Measurements from ENCODE around the gene TYMP. TPM values are rescaled to one million over a fixed set of nuclear protein-coding genes. Genes with fewer than 3 reads are reported as not detected.
A peak's percentile ranks its signal among the peaks of the same experiment; 100 is the strongest.

Gene TYMP
- total RNA-seq, 2 donors from 2014 or later = 164 to 234 TPM

DNA sequence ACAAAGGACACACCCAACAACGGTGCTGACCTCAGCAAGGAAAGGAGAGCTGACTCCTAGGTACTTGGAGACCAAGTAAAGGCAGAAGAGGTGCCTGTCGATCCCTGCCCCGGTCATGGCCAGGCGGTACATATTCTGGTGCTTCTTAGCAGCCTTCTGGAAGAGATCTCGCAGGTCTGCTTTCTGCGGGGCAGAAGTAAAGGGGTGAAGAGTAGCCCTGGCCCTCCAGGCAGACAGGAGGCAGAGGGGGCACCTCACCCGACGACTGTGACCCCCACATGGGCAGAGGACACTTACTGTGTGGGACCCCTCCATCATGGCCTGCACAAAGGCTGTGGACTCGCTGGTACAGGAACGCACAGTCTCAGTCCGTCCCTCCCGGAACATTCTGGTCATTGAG is 41.0 kb upstream of the TYMP start:
- Mint-ChIP-seq H3K36me3 (no peaks in the 10 kb centered on the region), H3K4me1 (ENCODE audit: low read depth in 2 of 2) (peaks cover 0 to 3% of the 10 kb centered on the region in 2 donors), H3K4me3 (no peak overlapping the region), H3K27me3 (no peaks in the 10 kb centered on the region), H3K9me3 (no peaks in the 10 kb centered on the region), H3K27ac (no peak overlapping the region)
- DNase-seq (ENCODE audit: low spot score) (no peak), ATAC-seq (no peak)

- Mint-ChIP-seq H3K27me3 (no peaks in the 10 kb centered on the region), H3K4me1 (ENCODE audit: low read depth in 2 of 2) (no peaks in the 10 kb centered on the region), H3K27ac (no peak overlapping the region), H3K9me3 (no peaks in the 10 kb centered on the region), H3K36me3 (no peaks in the 10 kb centered on the region), H3K4me3 (no peak overlapping the region)
- no peak for DNase-seq (ENCODE audit: low spot score)
- no peak for ATAC-seq
Observed at GRCh38 chr22:50569896-50570535, 40.2 kb upstream of the TYMP start.

DNA sequence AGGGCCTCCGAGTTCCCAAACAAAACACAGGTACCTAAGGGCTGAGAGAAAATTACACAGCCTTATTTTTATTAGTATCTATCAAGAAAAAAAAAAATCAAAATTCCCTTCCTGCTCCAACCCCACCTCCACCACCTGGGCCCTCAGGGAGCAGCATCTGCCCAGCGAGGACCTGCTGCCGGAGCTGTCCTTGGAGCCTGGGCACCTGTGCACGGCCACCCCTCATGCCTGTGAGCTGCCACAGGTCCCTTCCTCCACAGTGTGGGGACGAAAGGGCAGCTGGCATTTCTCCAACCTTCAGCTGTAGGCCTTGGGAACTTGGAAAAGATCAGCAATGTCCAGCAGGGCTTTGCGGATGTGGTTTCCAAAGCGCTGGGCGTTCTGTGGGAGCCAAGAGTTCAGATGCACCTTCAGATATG is 39.2 kb upstream of the TYMP start:
- Mint-ChIP-seq H3K36me3 (no peaks in the 10 kb centered on the region), H3K27me3 (no peaks in the 10 kb centered on the region), H3K9me3 (no peaks in the 10 kb centered on the region), H3K4me1 (ENCODE audit: low read depth in 2 of 2) (no peaks in the 10 kb centered on the region), H3K27ac (no peak overlapping the region), H3K4me3 (no peak overlapping the region)
- ATAC-seq (no peak), DNase-seq (ENCODE audit: low spot score) (no peak)

- H3K36me3 Mint-ChIP-seq = no peaks in the 10 kb centered on the region
- ATAC-seq = no peak
- no peak for DNase-seq (ENCODE audit: low spot score)
- H3K27me3 Mint-ChIP-seq = no peaks in the 10 kb centered on the region
- H3K4me1 Mint-ChIP-seq (ENCODE audit: low read depth in 2 of 2) = peaks cover 0 to 3% of the 10 kb centered on the region in 2 donors
- H3K9me3 Mint-ChIP-seq = no peaks in the 10 kb centered on the region
- H3K27ac Mint-ChIP-seq = no peak overlapping the region
- no peak overlapping the region for H3K4me3 Mint-ChIP-seq
Observed at GRCh38 chr22:50568626-50569025, 38.8 kb upstream of the TYMP start.

DNA sequence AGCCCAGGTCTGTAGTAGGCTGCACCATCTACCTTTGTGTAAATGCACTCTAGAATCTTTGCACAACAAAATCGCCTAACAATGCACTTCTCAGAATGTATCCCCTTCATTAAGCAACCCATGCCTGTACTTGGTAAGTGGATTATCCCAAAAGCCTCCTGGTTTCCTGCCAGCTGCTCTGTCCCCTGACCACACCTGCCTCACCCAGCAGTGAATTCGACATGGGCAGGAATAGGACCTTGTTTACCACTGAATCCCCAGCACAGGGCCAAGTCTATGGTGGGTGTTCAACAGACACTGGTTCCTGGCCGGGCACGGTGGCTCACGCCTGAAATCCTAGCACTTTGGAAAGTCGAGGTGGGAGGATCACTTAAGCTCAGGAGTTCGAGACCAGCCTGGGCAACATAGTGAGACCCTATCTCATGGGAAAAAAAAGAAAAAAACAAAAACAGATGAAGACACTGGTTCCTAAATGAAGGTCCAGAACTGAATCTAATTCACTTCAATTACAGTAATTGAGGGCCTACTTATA is 38.0 kb upstream of the TYMP start:
- no peak overlapping the region for H3K4me3 Mint-ChIP-seq
- H3K27ac Mint-ChIP-seq = no peak overlapping the region
- no peak for DNase-seq (ENCODE audit: low spot score)
- H3K36me3 Mint-ChIP-seq = no peaks in the 10 kb centered on the region
- no peaks in the 10 kb centered on the region for H3K27me3 Mint-ChIP-seq
- H3K9me3 Mint-ChIP-seq = no peaks in the 10 kb centered on the region
- ATAC-seq = no peak
- H3K4me1 Mint-ChIP-seq (ENCODE audit: low read depth in 2 of 2) = peaks cover 8 to 11% of the 10 kb centered on the region in 2 donors

- H3K9me3 Mint-ChIP-seq = no peaks in the 10 kb centered on the region
- H3K36me3 Mint-ChIP-seq = no peaks in the 10 kb centered on the region
- DNase-seq (ENCODE audit: low spot score) (no peak), ATAC-seq (no peak)
- H3K27me3 Mint-ChIP-seq = no peaks in the 10 kb centered on the region
- H3K4me3 Mint-ChIP-seq = no peak overlapping the region
- peaks cover 23 to 28% of the 10 kb centered on the region in 2 donors for H3K4me1 Mint-ChIP-seq (ENCODE audit: low read depth in 2 of 2)
- no peak overlapping the region for H3K27ac Mint-ChIP-seq
Observed at GRCh38 chr22:50564289-50564688, 34.5 kb upstream of the TYMP start.

DNA sequence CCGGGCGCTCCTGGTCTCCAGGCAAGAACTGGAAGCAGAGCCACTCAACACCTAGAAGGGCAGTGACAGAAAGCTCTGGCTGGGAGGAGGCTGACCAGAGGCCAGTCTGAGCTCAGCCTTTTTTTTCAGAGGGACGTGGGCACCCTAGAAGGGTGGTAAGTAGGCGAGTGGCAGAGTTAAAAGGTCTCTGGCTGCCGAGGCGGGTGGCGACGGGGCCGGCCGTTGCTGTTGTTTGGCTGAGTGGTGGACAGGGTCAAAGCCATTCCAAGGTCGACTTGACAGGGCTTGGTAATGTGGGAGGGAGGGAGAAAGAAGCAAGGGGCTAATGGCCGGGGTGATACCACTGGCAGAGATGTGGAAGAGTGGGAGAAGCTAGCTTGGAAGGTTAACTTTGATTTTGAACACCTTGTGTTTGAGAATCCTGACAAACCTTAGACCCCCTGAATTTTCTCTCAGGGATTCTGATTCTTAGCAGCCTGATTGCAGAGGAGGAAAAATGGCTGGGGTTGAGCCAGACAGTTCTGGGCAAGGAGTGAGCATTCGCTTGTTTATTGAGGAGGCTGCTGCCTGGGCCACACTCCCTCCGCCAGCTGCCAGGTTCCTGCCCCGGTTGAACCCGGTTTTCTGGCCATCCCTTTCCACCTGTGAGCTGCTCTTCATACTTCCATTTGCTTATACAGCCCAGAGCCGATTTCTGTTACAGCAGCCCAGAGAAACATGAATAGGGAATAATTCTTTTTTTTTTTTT is 33.8 kb upstream of the TYMP start:
- Mint-ChIP-seq H3K4me3 (peak overlapping the region; percentile 92), H3K4me1 (ENCODE audit: low read depth in 2 of 2) (peaks cover 23 to 28% of the 10 kb centered on the region in 2 donors), H3K36me3 (no peaks in the 10 kb centered on the region), H3K27ac (peak overlapping the region; percentile 61 to 83), H3K27me3 (no peaks in the 10 kb centered on the region), H3K9me3 (no peaks in the 10 kb centered on the region)
- ATAC-seq = no peak
- DNase-seq (ENCODE audit: low spot score) = no peak

DNA sequence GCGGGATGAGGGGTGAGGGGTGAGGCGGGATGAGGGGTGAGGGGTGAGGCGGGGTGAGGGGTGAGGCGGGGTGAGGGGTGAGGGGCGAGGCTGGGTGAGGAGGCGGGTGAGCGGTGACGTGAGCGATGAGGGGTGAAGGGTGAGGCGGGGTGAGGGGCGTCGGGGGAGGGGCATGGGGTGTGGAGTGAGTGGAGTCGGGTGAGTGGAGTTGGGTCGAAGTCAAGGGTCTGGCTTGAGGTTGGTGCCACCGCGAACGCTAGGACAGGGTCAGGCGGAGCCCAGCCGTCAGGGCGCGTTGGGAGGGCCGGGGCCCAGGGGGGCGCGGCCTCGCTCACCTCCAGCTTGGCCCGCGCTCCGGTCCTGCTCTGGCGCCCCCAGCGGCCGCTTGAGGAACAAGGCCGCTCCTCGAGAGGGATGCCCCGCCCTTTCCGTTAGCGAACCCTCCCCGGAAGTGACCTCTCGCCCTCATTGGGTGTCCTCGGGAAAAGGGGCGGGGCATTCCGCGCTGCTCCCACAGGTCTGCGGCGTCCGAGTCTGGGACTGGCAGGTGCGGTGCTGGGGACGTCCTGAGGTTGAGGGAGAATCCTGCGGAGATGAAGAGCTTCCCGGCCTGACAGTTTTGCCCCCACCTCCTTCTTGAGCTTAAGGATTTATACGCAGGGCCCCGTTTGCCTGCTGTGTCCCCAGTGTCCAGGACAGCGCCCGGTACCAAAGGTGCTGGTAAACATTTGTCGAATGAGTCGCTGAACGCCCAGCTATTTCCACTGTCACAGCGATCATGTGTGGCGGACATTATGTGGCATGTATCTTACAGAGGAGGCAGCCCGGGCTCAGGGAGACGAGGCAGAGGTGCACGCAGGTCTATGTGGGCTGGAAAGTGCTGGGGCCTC is 33.0 kb upstream of the TYMP start, which contains the start of gene SYCE3:
SYCE3 (minus strand) TSS at position 397 of the 890 bp plus-strand sequence. CDS start 6,514 bp downstream, outside the sequence.
- DNase-seq (ENCODE audit: low spot score) = peak; percentile 97

DNA sequence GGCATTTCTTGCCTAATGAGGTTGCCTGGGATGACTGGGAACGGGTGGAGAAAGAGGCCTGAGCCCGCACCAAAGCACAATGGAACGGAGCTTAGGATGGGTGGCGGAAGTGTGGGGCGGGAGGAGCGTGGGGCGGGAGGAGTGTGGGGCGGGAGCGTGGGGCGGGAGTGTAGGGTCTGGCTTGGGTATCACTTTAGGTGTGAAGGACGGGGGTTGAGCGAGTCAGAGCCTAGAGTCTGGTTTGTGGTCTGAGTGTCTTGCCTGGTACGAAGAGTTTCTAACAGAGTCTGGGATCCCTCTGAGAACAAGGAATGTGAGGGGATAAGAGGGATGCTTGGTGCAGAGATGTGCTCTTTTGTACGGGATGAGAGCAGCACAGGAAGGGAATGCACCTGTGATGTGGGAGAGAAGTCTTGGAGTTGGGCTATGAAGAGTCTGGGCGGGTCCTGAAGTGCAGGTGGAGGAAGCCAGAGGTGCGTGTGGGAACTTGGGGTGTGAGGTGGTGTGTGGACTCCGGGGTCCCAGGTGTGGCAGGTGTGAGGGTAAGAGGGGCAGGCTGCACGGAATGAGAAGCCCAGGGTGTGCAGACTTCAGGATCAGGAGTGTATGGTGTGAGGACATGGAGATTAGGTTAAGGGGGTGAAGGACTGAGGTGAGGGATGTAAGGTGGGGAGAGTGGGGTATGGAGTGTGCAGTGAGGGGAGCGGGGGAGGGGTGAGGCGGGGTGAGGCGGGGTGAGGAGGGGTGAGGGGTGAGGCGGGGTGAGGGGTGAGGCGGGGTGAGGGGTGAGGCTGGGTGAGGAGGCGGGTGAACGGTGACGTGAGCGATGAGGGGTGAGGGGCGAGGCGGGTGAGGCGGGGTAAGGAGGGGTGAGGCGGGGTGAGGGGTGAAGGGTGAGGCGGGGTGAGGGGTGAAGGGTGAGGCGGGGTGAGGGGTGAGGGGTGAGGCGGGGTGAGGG is 31.9 kb upstream of the TYMP start:
- H3K4me3 Mint-ChIP-seq = peak overlapping the region; percentile 95
- H3K27ac Mint-ChIP-seq = peak overlapping the region; percentile 87 to 89
- peaks cover 23 to 28% of the 10 kb centered on the region in 2 donors for H3K4me1 Mint-ChIP-seq (ENCODE audit: low read depth in 2 of 2)
- H3K9me3 Mint-ChIP-seq = no peaks in the 10 kb centered on the region
- no peak for DNase-seq (ENCODE audit: low spot score)
- H3K27me3 Mint-ChIP-seq = no peaks in the 10 kb centered on the region
- no peaks in the 10 kb centered on the region for H3K36me3 Mint-ChIP-seq
- peak; percentile 32 to 38 for ATAC-seq

More for the DNA sequence above, 33.0 kb upstream of the TYMP start, which contains the start of gene SYCE3:
- Mint-ChIP-seq H3K27me3 (no peaks in the 10 kb centered on the region), H3K4me1 (ENCODE audit: low read depth in 2 of 2) (peaks cover 23 to 28% of the 10 kb centered on the region in 2 donors), H3K4me3 (peak within 1 kb of the TSS; percentile 95), H3K36me3 (no peaks in the 10 kb centered on the region), H3K9me3 (no peaks in the 10 kb centered on the region), H3K27ac (peak within 1 kb of the TSS; percentile 87 to 89)
- peak; percentile 96 to 98 for ATAC-seq

GRCh38 chr22:50560034-50560433 is 30.2 kb upstream of the TYMP start:
- Mint-ChIP-seq H3K4me1 (ENCODE audit: low read depth in 2 of 2) (peaks cover 23 to 28% of the 10 kb centered on the region in 2 donors), H3K27me3 (no peaks in the 10 kb centered on the region), H3K9me3 (no peaks in the 10 kb centered on the region), H3K4me3 (no peak overlapping the region), H3K27ac (peak overlapping the region; percentile 58 to 87), H3K36me3 (no peaks in the 10 kb centered on the region)
- DNase-seq (ENCODE audit: low spot score) = no peak
- ATAC-seq = no peak

- Mint-ChIP-seq H3K36me3 (no peaks in the 10 kb centered on the region), H3K27me3 (no peaks in the 10 kb centered on the region), H3K27ac (no peak overlapping the region), H3K9me3 (no peaks in the 10 kb centered on the region), H3K4me1 (ENCODE audit: low read depth in 2 of 2) (peaks cover 13 to 14% of the 10 kb centered on the region in 2 donors), H3K4me3 (no peak overlapping the region)
- no peak for ATAC-seq
- DNase-seq (ENCODE audit: low spot score) = no peak
Observed at GRCh38 chr22:50556703-50557102, 26.9 kb upstream of the TYMP start.

GRCh38 chr22:50553310-50553709 is 23.5 kb upstream of the TYMP start:
- Mint-ChIP-seq H3K4me3 (no peak overlapping the region), H3K4me1 (ENCODE audit: low read depth in 2 of 2) (peaks cover 10 to 11% of the 10 kb centered on the region in 2 donors), H3K27me3 (no peaks in the 10 kb centered on the region), H3K36me3 (no peaks in the 10 kb centered on the region), H3K27ac (no peak overlapping the region), H3K9me3 (no peaks in the 10 kb centered on the region)
- no peak for ATAC-seq
- no peak for DNase-seq (ENCODE audit: low spot score)

Measured in natural killer cell treated with Interleukin-12 subunit alpha and Interleukin-12 subunit beta and Interleukin-15 and Interleukin-18, amount 100 ng/mL, for 72 hours (primary cell).